HG03066 (cell line): ENCODE measurements around the gene SMIM13.

Experiments used
- ATAC-seq: cut with Tn5 transposase; IDR thresholded peaks from one replicate; pipeline ENCODE4 v1.9.1; 2021; ENCODE audit warnings: low read depth; ENCODE audit not compliant: unreplicated experiment

Gene SMIM13

DNA sequence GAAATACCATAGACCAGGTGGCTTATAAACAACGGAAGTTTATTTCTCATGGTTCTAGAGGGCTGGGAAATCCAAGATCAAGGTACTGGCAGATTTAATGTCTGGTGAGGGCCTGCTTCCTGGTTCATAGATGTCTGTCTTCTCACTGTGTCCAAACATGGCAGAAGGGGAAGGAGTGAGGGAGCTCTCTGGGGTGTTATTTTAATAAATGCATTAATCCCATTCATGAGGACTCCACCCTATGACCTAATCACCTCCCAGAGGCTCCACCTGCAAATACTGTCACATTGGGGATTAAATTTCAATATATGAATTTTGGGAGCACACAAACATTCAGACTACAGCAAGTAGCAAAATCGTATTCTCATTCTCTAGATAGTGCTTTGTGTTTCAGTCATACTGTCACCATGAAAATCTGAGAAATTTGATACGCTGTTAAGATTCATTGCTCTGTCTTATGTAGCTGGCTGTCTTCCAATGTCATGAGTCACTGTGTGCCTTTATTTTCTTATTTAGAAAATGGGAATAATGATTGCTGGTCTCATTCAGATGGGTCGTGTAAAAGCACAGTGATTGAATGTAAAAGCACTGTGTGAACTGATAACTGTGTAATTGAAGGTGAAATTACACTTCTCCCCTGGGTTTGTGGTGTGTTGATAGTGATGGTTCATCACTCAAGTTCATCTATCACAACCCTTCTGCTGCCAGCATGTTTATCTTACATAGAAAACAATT lies 26.8 kb downstream of the SMIM13 start:
- ATAC-seq, result no peak

DNA sequence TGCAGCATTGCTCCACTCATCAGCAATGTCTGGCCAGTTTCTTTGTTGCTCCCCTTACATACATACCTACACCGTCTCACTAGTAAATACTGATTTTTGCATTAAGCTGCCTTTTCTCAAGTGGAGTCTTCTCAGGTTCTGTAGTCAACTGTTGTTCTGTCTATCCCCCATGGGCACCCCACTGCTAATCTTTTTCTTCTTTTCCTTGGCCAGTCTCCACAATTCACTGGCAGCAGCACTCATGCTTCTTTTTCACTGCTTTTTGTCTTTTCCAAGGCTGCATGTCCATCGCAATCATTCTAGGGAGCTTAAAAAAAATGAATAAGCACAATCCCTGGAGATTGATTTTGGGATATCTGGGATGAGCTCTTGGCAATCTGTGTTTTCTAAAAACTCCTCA lies 28.2 kb downstream of the SMIM13 start:
- no peak for ATAC-seq

DNA sequence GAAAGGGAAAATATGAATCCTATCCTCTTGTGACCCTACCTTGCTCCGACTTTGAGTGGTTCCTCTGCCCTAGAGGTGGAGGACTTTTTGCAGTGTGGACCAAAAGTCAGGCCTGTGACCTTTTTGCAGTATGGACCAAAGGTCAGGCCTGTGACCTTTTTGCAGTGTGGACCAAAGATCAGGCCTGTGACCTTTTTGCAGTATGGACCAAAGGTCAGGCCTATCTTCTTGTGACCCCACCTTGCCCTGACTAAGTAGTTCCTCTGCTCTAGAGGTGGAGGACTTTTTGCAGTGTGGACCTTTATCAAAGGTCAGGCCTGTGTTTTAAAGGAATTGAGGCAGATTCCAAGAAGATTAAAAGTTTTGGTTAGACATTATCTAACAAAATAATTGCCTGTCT lies 28.7 kb downstream of the SMIM13 start:
- ATAC-seq, result no peak

DNA sequence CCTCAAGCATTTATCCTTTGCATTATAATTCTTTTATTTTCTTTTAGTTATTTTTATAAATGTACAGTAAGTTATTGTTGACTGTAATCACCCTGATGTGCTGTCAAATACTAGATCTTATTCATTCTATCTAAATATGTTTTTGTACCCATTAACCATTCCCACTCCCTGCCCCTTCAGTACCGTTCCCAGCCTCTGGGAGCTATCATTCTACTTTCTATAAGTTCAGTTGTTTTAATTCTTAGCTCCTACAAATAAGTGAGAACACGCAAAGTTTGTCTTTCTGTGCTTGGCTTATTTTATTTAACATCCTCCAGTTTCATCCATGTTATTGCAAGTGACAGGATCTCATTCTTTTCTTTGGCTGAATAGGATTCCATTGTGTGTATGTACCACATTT lies 30.3 kb downstream of the SMIM13 start:
- ATAC-seq, result no peak

DNA sequence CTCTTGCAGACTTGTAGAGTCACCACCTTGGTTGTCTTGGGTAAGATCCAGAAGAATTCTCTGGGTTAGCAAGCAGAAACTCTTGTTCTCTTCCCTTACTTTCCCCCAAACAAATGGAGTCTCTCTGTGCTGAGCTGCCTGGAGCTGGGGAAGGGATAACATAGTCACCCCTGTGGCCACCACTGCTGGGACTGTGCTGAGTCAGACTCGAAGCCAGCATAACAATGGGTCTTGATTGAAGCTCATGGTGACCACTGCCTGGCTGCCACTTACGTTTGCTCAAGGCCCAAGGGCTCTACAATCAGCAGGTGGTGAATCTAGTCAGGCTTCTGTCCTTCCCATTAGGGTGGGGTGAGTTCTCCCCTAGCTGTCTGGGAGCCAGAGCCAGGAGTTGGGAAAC lies 33.2 kb downstream of the SMIM13 start:
- no peak for ATAC-seq

DNA sequence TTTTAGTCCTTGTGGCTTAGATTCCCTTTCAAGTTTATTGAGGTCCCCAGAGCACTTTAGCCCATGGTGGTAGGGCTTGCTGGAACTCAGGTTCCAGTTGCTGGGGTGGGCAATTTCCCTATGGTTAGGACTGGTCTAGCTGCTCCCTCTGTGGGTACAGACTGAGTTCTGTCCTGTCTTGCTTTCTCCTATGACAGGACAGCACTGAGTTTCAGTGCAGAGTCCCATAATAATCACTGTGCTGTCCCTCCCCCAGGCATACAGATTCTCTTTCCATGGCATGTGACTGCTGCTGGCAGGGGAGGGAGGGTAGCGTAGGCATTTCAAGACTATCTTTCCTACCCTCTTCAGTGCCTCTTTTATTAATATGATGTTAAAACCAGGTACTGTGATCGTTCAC lies 35.0 kb downstream of the SMIM13 start:
- no peak for ATAC-seq

DNA sequence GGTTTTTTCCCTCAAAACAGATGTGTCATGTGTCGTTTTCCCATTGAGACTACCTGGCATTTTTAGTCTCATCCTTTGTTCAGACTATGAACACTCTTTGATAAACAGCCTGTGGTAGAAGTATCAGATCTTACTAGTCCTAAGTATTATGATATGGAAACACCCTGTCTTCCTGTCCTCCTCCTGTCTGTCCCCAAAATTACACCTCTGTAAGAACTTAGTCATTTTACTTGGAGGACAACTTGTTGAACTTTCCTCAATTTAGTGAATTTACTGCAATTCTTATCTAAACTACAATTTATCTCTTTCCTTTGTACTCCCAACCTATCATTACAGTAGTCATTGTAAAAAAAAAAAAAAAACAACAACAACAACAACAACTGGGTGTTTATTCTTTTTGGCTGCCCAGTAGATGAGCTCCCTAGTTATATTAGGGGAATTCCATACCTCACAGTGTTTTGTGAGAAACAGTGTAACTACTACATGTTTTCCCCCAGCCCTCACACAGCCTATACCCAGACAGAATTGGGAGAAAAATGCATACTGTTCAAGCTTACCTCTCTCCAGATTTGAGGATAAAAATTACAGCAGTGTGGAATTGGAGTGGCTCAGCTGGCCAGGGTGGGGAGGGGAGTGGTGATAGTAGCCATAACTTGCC lies 36.4 kb downstream of the SMIM13 start:
- ATAC-seq, result no peak

DNA sequence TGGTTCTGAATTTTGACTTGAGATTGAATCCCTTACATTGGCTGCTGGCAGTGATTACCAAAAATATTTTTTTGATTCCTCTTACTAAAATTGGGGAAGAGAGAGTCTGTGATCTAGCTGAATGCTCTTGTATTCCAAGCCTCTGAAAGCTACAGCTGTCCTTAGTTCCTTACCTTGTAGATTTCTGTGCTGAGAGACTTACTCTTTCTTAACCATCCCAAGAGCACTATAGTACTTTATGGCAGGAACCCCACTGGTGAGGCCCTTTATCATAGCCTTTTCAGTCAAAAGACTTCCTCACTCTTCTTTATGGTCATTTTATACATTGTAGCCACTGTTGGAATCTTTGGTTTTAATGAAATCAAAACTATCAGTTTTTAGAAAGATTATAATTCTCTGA lies 37.0 kb downstream of the SMIM13 start:
- ATAC-seq, result no peak

DNA sequence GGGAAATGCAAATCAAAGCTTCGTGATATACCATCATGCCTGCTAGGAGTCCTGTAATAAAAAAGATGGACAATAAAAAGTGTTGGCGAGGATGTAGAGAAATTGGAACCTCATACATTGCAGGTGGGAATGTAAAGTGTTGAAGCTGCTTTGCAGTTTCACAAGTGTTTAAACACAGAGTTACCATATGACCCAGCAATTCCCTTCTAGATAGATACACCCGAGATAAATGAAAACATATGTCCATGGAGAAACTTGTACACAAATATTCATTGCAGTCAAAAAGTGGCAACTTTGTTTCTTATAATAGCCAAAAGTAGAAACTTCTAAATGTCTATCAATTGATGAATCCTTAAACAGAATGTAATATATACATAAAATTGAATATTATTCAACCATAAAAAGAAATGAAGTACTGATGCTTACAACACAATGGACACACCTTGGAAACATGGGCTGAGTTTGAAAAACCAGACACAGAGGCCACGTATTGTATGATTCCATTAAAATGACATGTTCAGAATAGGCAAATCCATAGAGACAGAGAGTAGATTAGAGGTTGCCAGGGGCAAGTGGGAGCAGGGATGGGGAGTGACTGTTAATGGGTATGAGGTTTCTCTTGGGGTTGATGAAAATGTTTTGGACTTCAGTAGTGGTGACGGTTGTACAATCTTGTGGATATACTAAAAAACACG lies 38.7 kb downstream of the SMIM13 start:
- no peak for ATAC-seq

DNA sequence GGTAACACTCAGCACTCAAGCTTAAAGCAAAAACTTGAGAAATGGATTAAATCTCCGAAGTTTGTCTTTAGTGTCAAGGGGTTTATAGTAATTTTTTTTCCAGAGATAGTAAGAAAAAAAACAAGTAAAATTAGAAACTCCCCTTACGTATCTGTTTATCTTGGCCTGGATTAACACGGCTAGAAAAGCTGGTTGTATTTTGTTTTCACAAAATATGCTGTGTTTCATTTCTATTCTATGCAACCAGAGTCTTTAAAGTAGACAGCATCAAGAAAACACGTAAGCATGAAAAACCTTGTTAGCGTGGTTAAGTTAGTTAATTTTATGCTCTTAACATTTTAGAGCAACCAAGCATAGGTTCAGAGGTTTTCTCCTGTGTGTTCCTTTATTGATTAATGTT lies 39.6 kb downstream of the SMIM13 start:
- no peak for ATAC-seq

DNA sequence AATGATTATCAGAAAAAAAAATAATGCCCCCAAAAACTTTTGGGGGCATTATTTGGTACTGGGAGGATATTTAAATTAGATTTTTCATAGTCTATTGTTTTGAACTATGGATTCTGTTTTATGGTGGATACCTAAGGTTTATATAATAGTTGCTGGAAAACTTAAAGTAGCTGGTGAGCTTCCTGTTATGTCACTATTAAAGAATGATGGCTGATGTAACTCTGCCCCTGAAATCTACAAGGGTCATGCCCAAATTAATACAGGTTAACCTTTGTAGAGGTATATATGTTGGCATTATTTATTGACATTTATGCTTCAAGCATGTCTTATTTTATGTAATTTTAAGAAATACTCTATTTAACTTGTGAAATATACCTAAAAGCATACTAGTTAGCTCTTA lies 43.2 kb downstream of the SMIM13 start:
- no peak for ATAC-seq

DNA sequence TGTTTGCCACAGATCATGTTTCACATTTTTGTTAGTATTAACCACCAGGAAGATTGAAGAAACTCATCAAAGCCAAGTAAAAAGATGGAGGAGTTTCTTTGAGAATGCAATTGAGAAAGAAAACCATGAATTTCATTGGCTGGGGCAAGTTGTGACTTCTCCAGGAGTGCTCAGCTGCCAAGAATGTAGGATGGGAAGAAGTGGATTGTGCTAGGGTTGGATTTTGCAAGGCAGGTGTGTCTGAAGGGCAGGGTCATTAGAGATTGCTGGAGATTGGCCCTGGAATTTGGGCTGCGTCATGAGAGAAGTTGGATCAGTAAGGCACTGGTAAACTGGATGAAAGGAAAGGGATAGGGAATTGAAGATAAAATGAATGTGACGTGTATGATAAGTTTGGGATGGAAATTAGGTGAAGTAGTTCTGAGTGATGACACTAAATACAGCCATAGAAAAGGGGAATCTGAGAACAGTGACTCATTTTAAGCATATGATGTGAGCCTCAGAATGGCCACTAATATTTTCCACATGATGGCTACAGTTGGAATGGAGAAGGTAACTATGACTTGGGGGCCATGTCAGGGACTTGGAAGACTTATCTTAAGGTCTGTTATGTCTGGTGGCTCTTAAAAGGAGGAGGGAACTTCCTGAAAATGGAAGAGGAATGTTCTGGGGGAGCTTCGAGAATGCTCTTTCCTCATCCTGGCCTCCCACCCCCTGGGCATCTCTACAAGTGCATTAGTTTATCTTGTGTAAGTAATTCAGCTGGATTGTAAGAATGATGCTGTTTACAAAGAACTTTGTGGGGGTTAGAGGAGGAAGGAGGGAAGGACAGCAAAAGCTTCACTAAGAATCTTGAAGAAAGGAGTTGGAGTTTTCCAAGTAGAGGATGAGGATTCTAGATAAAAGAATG lies 45.7 kb downstream of the SMIM13 start:
- ATAC-seq, result no peak

DNA sequence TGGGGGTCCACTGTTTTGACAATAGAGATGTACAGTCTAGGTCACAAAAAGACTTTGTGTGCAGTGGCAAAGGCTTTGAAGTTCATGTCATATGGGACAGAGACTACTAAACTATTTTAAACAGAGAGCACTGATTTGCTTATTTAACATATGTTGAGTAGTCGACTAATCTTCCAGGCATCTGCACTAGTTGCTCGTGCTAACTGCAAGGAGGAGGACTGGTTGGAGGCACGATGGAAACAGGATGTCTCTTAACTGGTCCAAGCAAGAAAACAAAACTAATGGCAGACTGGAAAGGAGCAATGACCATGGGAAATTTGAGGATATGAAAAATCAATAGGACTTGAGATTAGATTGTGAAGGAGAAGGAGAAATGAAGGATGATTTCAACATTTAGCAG lies 46.4 kb downstream of the SMIM13 start:
- no peak for ATAC-seq

DNA sequence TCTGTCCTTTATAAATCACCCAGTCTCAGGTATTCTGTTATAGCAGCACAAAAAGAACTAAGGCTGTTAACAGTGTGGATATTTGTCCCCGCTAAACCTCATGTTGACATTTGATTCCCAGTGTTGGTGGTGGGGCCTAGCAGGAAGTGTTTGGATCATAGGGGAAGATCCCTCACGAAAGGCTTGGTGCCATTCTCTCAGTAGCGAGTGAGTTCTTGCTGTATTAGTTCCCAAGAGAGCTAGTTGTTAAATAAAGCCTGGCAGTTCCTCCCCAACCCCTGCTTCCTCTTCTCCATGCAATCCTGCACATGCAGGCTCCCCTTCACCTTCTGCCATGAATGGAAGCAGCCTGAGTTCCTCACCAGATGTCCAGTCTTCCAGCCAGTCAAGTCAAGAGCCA lies 47.7 kb downstream of the SMIM13 start:
- ATAC-seq, result no peak

DNA sequence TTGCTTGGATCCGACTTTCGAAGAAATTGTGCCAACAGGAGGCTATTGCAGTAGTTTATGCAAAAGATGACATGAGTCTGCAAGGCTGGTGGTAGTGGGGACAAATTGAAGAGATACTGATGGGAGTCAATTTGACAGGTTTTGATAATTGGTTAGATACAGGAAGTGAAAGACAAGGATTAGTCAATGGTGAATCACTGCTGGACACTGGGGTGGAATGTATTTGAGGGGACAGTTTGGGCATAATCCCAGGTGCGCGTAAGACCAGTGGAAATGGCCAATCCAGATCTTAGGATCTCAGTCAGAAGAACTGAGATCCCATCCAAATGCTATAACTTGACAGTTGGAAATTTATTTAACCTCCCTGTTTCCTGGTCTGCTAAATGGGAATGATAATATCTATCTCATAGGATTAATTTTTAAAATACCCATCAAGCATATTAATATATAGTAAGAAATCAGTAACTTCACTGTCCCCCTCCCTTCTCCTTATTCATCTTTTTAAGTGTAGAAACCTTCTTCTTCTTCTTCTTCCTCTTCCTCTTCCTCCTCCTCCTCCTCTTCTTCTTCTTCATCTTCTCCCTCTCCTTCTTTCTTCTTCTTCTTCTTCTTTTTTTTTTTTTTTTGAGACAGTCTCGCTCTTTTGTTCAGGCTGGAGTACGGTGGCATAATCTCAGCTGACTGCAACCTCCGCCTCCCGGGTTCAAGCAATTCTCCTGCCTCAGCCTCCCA lies 48.8 kb downstream of the SMIM13 start:
- ATAC-seq, result no peak

DNA sequence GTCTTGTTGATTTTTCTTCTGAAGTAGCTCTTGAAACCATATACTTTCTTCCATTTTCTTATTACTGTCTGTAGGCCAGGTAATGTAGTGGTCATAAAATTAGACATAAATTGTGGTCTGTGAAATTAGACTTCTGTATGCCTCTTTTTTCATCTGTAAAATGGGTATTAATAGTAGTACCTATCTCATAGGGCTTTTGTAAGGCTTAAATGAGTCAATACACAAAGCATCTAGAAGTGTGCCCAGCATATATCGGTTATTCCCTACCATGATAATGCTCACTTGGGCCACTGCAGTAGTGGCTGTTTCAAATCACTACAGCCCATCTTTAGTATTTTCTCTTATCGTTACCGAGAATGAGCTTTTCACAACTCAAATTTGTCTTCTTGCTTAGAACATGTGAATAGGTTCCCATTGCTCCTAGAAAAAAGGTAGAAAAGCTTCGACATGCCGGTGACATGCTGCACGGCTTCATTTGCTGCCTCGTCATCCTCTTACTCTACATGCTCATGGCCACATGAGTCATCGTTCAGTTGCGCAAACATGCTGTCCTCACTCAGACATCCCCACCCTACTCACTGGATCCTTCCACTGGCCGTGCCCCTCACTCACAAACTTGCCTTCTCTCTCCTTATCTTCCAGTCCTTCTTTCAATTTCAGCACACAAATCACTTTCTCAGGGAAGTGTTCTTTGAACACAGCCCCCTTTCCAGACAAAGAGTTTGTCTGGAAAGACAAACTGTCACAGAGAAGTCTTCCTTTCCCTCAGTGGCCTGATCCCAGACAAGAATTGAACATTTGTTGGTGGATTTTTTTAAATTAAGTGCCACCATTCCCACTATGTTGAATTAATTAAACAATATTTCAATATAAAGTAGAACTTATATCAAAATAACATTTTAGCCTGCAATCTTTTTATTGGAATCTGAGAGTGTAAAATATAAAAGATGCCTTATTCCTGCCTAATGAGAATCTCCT lies 50.0 kb downstream of the SMIM13 start:
- ATAC-seq, result no peak

DNA sequence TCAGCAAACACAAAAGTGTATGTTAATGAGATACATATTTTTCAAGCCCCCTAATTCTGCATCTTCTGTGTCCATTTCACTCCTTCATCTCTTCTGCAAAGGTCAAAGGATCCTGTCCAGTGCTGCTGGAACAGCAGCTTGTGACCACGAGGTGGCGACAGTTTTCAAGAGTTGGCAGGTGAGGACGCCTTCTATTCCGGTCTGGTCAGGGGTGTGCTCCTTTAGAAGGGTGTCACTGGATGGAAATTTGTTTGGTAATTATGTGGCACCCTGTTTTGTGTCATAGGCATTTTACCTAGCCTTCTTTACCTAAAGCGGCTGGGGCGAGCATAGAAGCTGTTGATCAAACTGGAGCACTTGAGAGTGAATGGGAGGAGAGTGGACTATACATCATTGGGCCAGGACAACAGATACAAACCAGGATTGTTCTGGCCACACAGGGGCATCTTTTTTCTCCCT lies 50.8 kb downstream of the SMIM13 start:
- no peak for ATAC-seq

DNA sequence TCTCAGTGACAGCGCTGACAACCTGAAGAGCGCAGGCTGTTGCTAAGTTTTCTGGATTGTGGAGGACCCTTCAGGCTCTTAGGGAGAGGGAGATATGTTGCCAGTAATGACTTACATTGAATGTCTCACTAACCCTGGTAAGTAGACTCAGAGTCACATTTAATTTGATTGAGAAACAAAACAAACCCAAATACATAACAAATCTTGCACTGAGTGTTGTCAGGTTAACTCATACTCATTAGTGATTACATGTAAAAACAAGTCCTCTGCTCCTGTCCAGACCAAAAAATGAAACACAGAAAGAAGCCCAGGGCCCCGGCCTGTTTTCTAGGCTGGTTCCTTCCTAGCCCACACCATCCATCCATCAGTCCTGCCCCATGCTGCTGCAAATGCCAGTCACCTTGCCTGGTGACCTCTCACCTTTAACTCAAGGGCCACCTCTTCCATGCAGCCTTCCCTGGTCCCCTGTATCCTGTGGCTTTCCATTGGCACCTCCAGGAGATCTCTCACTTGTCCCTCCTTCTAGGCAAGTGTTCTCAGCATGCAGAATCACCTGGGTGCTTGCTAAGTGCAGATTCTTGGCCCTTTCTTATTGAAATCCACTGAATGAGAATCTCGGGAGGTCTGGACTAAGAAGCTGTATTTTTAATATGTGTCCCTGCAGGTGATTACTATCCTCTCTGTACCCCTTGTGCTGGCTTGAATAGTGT lies 52.6 kb downstream of the SMIM13 start:
- no peak for ATAC-seq
